ENCODE results near the gene MACROD2. TPM values are rescaled to one million over a fixed set of nuclear protein-coding genes. Genes with fewer than 3 reads are reported as not detected.

MACROD2 gene
- total RNA-seq, 1 donor: 1.3 TPM

- no peak for TF ChIP-seq CTCF (IDR thresholded peaks at IDR 0.05; ENCODE audit: insufficient read depth, low read length)
- DNase-seq (ENCODE audit: low read depth): peak; percentile 51
These were observed 726.7 kb downstream of the MACROD2 start for GRCh38 chr20:14721926-14722452.

GRCh38 chr20:14723614-14724013 lies 728.3 kb downstream of the MACROD2 start:
- no peak for TF ChIP-seq CTCF (IDR thresholded peaks at IDR 0.05; ENCODE audit: insufficient read depth, low read length)
- H3K4me3 ChIP-seq (ENCODE audit: low read depth, low read length): no peak overlapping the region
- no peak for DNase-seq (ENCODE audit: low read depth)

More at GRCh38 chr20:14721926-14722452, 726.7 kb downstream of the MACROD2 start:
- no peak overlapping the region for H3K4me3 ChIP-seq (ENCODE audit: low read depth, low read length)

- TF ChIP-seq CTCF (IDR thresholded peaks at IDR 0.05; ENCODE audit: insufficient read depth, low read length): no peak
- no peak overlapping the region for H3K4me3 ChIP-seq (ENCODE audit: low read depth, low read length)
- no peak for DNase-seq (ENCODE audit: low read depth)
These were observed 728.7 kb downstream of the MACROD2 start for GRCh38 chr20:14724036-14724435.

GRCh38 chr20:14724468-14724867 lies 729.2 kb downstream of the MACROD2 start:
- no peak for DNase-seq (ENCODE audit: low read depth)
- no peak for TF ChIP-seq CTCF (IDR thresholded peaks at IDR 0.05; ENCODE audit: insufficient read depth, low read length)
- no peak overlapping the region for H3K4me3 ChIP-seq (ENCODE audit: low read depth, low read length)

GRCh38 chr20:14726591-14726990 lies 731.3 kb downstream of the MACROD2 start:
- DNase-seq (ENCODE audit: low read depth): no peak
- no peak for TF ChIP-seq CTCF (IDR thresholded peaks at IDR 0.05; ENCODE audit: insufficient read depth, low read length)
- H3K4me3 ChIP-seq (ENCODE audit: low read depth, low read length): no peak overlapping the region

GRCh38 chr20:14727485-14728150 lies 732.3 kb downstream of the MACROD2 start:
- no peak overlapping the region for H3K4me3 ChIP-seq (ENCODE audit: low read depth, low read length)
- TF ChIP-seq CTCF (IDR thresholded peaks at IDR 0.05; ENCODE audit: insufficient read depth, low read length): no peak
- peak; percentile 7 for DNase-seq (ENCODE audit: low read depth)
